K562 (cell line): ENCODE data around the gene COL6A1. TPM values are rescaled to one million over a fixed set of nuclear protein-coding genes. Genes with fewer than 3 reads are reported as not detected.

Experiments used
- ATAC-seq: fragments of 200-7000 bp; cut with Tn5 transposase; 3 replicates; pipeline ENCODE4 v1.9.1; 2020; ENCODE audit warnings: moderate library complexity
- BruUV-seq: library from RNA; stranded (reverse); fragments of 400-500 nt; replicated peaks from 2 replicates; lab custom pipeline; 2021; lab: Mats Ljungman, UMichigan
- CTCF ChIA-PET: fragments of 300-600 bp; formaldehyde crosslinking; extraction: SDS; loops from one replicate; lab custom pipeline; 2021; ENCODE audit warnings: low intra/inter-chr PET ratio; lab: Yijun Ruan, JAX
- POLR2A ChIA-PET: fragments of 300-600, 350-650 bp; sonication (Branson Sonifier 250); formaldehyde crosslinking; extraction: SDS; loops from one replicate; lab custom pipeline; 2021; ENCODE audit warnings: antibody characterized with exemption, inconsistent platforms; lab: Yijun Ruan, JAX
- DNase-seq, 4 experiments: peaks; one replicate each; pipeline versions ENCODE4 v3.0.0 to v3.0.0-alpha.2; 2011 to 2018; ENCODE audit warnings: low spot score in 3 of 4, mixed read lengths in 3 of 4; ENCODE audit errors: extremely low read depth in 1 of 4
- FAIRE-seq: peaks from 2 replicates; lab custom pipeline; 2011; peaks lifted over from hg19 to GRCh38; lab: Jason Lieb, UNC
- H2AFZ ChIP-seq: 2 replicates; pipeline ENCODE4 v1.6.0; 2011; ENCODE audit warnings: low read depth, low read length, control low read depth, inconsistent platforms
- H3K27ac ChIP-seq: fragments of 200-600 bp; 3 replicates; pipeline ENCODE4 v1.8.0; 2011; ENCODE audit warnings: low read depth, mild to moderate bottlenecking, control low read depth, inconsistent platforms, low read length, moderate library complexity, mixed read lengths; ENCODE audit errors: extremely low read depth
- H3K27me3 ChIP-seq, 2 experiments: fragments of 300-600 bp in 1 of 2; 2 replicates in 1 of 2; 3 replicates in 1 of 2; pipeline versions ENCODE4 v1.6.0 to v1.8.0; 2011; ENCODE audit warnings: inconsistent platforms in 2 of 2, low read length in 2 of 2, mild to moderate bottlenecking in 1 of 2, mixed read lengths in 1 of 2, moderate library complexity in 1 of 2; ENCODE audit not compliant: control insufficient read depth in 2 of 2, insufficient read depth in 2 of 2
- H3K36me3 ChIP-seq: fragments of 300-600 bp; 3 replicates; pipeline ENCODE4 v1.8.0; 2011; ENCODE audit warnings: mild to moderate bottlenecking, low read length, inconsistent platforms; ENCODE audit not compliant: control insufficient read depth, insufficient read depth
- H3K4me1 ChIP-seq, 2 experiments: fragments of 200-600 bp in 1 of 2; replicated peaks in 1 of 2; 2 replicates in 1 of 2; 3 replicates in 1 of 2; pipeline versions ENCODE4 v1.5.1 to v1.8.0; 2011; ENCODE audit warnings: inconsistent platforms in 2 of 2, low read length in 2 of 2, mild to moderate bottlenecking in 1 of 2, mixed read lengths in 1 of 2, moderate library complexity in 1 of 2; ENCODE audit not compliant: control insufficient read depth in 2 of 2, insufficient read depth in 2 of 2
- H3K4me2 ChIP-seq: 2 replicates; pipeline ENCODE4 v1.6.1; 2011; ENCODE audit warnings: low read length, control low read depth, inconsistent platforms, mixed read lengths; ENCODE audit not compliant: insufficient read depth
- H3K4me3 ChIP-seq: fragments of 200-600 bp; sonication (generic), shearing (Covaris generic); 2 replicates; pipeline ENCODE4 v1.5.1; 2016; ENCODE audit warnings: control low read depth, inconsistent platforms
- H3K79me2 ChIP-seq: fragments of 200-600 bp; 3 replicates; pipeline ENCODE4 v1.8.0; 2011; ENCODE audit warnings: low read length, inconsistent platforms; ENCODE audit not compliant: control insufficient read depth, insufficient read depth
- H3K9ac ChIP-seq, 2 experiments: 2 replicates each; pipeline versions ENCODE4 v1.6.0 to v1.6.1; 2011; ENCODE audit warnings: low read depth in 2 of 2, low read length in 2 of 2, control low read depth in 1 of 2, inconsistent platforms in 1 of 2, mild to moderate bottlenecking in 1 of 2, mixed read lengths in 1 of 2; ENCODE audit not compliant: insufficient read depth in 1 of 2
- H3K9me1 ChIP-seq: one replicate; pipeline ENCODE4 v1.6.0; 2011; ENCODE audit warnings: inconsistent platforms, mild to moderate bottlenecking, low read length, moderate library complexity; ENCODE audit not compliant: control insufficient read depth, insufficient read depth
- H3K9me3 ChIP-seq: replicated peaks from 2 replicates; pipeline ENCODE4 v1.5.1; 2011; ENCODE audit warnings: low read depth, low read length, inconsistent platforms; ENCODE audit not compliant: control insufficient read depth, insufficient read depth
- H4K20me1 ChIP-seq: replicated peaks from 2 replicates; pipeline ENCODE4 v1.6.1; 2011; ENCODE audit warnings: low read length, inconsistent platforms, mixed read lengths; ENCODE audit not compliant: control insufficient read depth, insufficient read depth
- CBX3 ChIP-seq, 2 experiments: IDR thresholded peaks; 1 replicate in 1 of 2; 2 replicates in 1 of 2; pipeline ENCODE4 v1.6.1; 2012; ENCODE audit warnings: inconsistent platforms in 2 of 2, low read length in 2 of 2, borderline replicate concordance in 1 of 2, control low read depth in 1 of 2
- KLF13 ChIP-seq: fragments of 450-650 bp; IDR thresholded peaks from 2 replicates; pipeline ENCODE4 v1.6.1; 2016; ENCODE audit warnings: missing genetic modification characterization, low read depth, mild to moderate bottlenecking, missing compliant biosample characterization, moderate library complexity, borderline replicate concordance
- NFIC ChIP-seq: fragments of 450-650 bp; IDR thresholded peaks from 2 replicates; pipeline ENCODE4 v1.6.1; 2017; ENCODE audit warnings: mild to moderate bottlenecking, inconsistent platforms
- NFIX ChIP-seq: fragments of 250-450 bp; sonication (Bioruptor Pico); IDR thresholded peaks from 2 replicates; pipeline ENCODE4 v1.4.0; 2020; ENCODE audit warnings: low read depth, mild to moderate bottlenecking, moderate library complexity
- TRIM28 ChIP-seq: fragments of 450-650 bp; IDR thresholded peaks from 2 replicates; pipeline ENCODE4 v1.6.1; 2017
- ZFP1 ChIP-seq: fragments of 450-650 bp; formaldehyde crosslinking; IDR thresholded peaks from 2 replicates; pipeline ENCODE4 v1.4.0; 2020; ENCODE audit warnings: mild to moderate bottlenecking, mixed read lengths
- WGBS: fragments of 100-300 bp; shearing (Covaris generic); methylation state at CpG from one replicate; pipeline ENCODE4 v1.1.6; 2016; ENCODE audit warnings: low coverage, mixed read lengths; ENCODE audit not compliant: insufficient coverage; ENCODE audit errors: missing lambda C conversion rate; 5-methylcytosine and 5-hydroxymethylcytosine counted together
- in situ Hi-C: fragments of 300-500 bp; cut with MboI; formaldehyde crosslinking; loops from 4 replicates; pipeline ENCODE4 v1.15.0; 2018; ENCODE audit warnings: inconsistent platforms, mixed read lengths
- intact Hi-C: fragments of 100-400 bp; cut with micrococcal nuclease; formaldehyde crosslinking; loops from 2 replicates; pipeline ENCODE4 v1.14.2; 2022
- polyA plus RNA-seq, 8 experiments: library from polyadenylated mRNA; depleted of rRNA in 4 of 8; stranded (reverse) in 5 of 8; unstranded in 3 of 8; fragments of >200 nt; fragmentation: Nextera tagmentation in 2 of 8; fragmentation: Illumina TruSeq in 1 of 8; extraction: Ambion mirVana in 2 of 8; extraction: Trizol in 1 of 8; gene quantifications; 2 replicates each; pipeline versions ENCODE4 v1.2.1 to v1.2.3, GENCODE V29; 2011 to 2014; ENCODE audit warnings: inconsistent platforms in 1 of 8, missing spikeins in 1 of 8
- total RNA-seq, 7 experiments: library from RNA; depleted of rRNA in 6 of 7; stranded (reverse); fragments of >200 nt in 6 of 7; fragmentation: Illumina TruSeq in 2 of 7; extraction: Trizol in 2 of 7; gene quantifications; 2 replicates each; pipeline versions ENCODE4 v1.2.1 to v1.2.3, GENCODE V29; 2011 to 2021; ENCODE audit warnings: low replicate concordance in 1 of 7
- TF ChIP-seq, protein P1 (sequence below): sonication (generic); formaldehyde crosslinking; IDR thresholded peaks from 2 replicates; pipeline ENCODE4 v1.8.0; 2022; ENCODE audit warnings: missing genetic modification reagents, mild to moderate bottlenecking, moderate library complexity, borderline replicate concordance

The COL6A1 gene
- total and polyA plus RNA-seq, 9 of the 15 experiments (the other 6 are each of a cell fraction or from before 2014, with no cell fraction given): 0.07 to 1.3 (median 0.14) TPM; not detected in 3

DNA sequence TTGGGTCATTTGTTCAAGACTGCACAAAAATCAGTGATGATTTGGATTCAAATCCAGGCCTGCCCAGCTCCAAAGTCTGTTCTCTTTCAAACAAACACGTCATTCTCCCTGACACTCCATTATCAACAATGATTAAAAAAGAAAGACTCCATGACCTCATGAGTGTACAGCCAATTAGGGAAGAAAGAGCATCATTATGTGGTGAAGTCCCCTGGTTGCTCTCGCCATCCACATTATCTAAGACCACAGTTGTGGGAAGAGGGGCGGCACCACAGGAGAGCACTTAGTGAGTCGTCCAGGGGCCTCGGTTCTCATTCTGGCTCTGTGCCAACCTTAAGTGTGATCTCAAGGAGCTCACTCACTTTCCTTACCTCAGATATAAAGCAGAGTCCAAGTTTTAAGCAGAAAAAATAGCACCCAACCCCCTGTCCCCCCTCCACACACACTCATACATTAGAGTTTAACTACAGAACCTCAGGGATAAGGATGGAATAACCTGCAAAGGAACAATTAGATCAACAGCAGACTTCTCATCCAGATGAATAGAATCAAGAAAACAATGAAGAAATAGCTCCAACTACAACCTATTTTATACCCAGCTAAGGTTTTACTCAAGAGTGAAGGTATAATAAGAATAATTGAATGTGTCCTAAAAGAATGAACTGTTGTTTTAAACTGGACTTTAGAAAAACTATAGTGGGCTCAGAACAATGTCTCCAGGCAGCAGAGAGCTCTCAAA lies 47.8 kb downstream of the COL6A1 start:
- Histone ChIP-seq H3K4me3 (no peak overlapping the region), H3K27me3 (no peaks in the 10 kb centered on the region), H2AFZ (no peak overlapping the region), H3K9me3 (peaks cover 3% of the 10 kb centered on the region), H3K36me3 (no peaks in the 10 kb centered on the region), H3K4me1 (peaks cover 0 to 6% of the 10 kb centered on the region in 2 experiments; a peak in 2 of 5 replicates), H3K27ac (no peak overlapping the region), H3K79me2 (no peaks in the 10 kb centered on the region), H4K20me1 (no peaks in the 10 kb centered on the region), H3K9ac (no peak overlapping the region), H3K4me2 (no peak overlapping the region), H3K9me1 (no peaks in the 10 kb centered on the region)
- POLR2A ChIA-PET: interaction anchor here (1.3 to 3.7 kb wide), 2 partner anchors 11 to 17 kb away, joined by 4 to 19 read pairs; no protein-coding TSS in a partner anchor
- 1% methylated on average over 5 of the region's 5 CpGs for WGBS
- ATAC-seq (no peak), FAIRE-seq (no peak), DNase-seq (no peak)
- intact Hi-C loops: no loop called here
- TF ChIP-seq NFIC (peak; percentile 96), TRIM28 (peak; percentile 65; the same call in 1 of the 2 replicates), KLF13 (tag) (no peak), ZFP1 (CRISPR knock-in tag) (peak; percentile 89), NFIX (CRISPR knock-in tag) (peak; percentile 78), CBX3 (IDR thresholded peaks at IDR 0.05; ENCODE audit: borderline replicate concordance in 1 of 2, low read length in 2 of 2) (peak in 1 of 2 experiments; percentile 39; a peak in 1 of 3 replicates)
- TF ChIP-seq, protein P1, sequence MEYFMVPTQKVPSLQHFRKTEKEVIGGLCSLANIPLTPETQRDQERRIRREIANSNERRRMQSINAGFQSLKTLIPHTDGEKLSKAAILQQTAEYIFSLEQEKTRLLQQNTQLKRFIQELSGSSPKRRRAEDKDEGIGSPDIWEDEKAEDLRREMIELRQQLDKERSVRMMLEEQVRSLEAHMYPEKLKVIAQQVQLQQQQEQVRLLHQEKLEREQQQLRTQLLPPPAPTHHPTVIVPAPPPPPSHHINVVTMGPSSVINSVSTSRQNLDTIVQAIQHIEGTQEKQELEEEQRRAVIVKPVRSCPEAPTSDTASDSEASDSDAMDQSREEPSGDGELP (CRISPR knock-in tag): no peak
- no TSS peak for BruUV-seq
- in situ Hi-C loops: no loop called here
- CTCF ChIA-PET: no interaction called here
